Caco-2 (cell line): ENCODE results near the gene C1orf141. TPM values are rescaled to one million over a fixed set of nuclear protein-coding genes. Genes with fewer than 3 reads are reported as not detected.

Source experiments
- BruUV-seq: library from RNA; stranded (reverse); fragments of 400-500 nt; replicated peaks from 2 replicates; lab custom pipeline; 2021; lab: Mats Ljungman, UMichigan
- CTCF ChIA-PET: fragments of 300-600 bp; sonication (Branson Sonifier 250); formaldehyde crosslinking; loops from one replicate; lab custom pipeline; 2022; ENCODE audit warnings: antibody characterized with exemption; lab: Charles Lee
- POLR2A ChIA-PET: fragments of 300-600 bp; sonication (Branson Sonifier 250); formaldehyde crosslinking; loops from one replicate; lab custom pipeline; 2022; ENCODE audit warnings: antibody characterized with exemption; lab: Charles Lee
- DNase-seq, 2 experiments: peaks; one replicate each; pipeline versions ENCODE4 v3.0.0 to v3.0.0-alpha.2; 2020 to 2022
- H3K27me3 ChIP-seq: replicated peaks from 2 replicates; pipeline ENCODE4 v1.6.0; 2011; ENCODE audit warnings: low read length; ENCODE audit not compliant: control insufficient read depth, insufficient read depth
- H3K36me3 ChIP-seq: 2 replicates; pipeline ENCODE4 v1.5.1; 2011; ENCODE audit warnings: low read length; ENCODE audit not compliant: control insufficient read depth, insufficient read depth
- H3K4me1 ChIP-seq: fragments of 250-450 bp; sonication (Bioruptor Pico); 2 replicates; pipeline ENCODE4 v1.5.1; 2020; ENCODE audit warnings: mild to moderate bottlenecking
- H3K4me3 ChIP-seq: 2 replicates; pipeline ENCODE4 v1.5.1; 2011; ENCODE audit warnings: low read depth, mild to moderate bottlenecking, control low read depth, low read length
- H3K9me3 ChIP-seq: fragments of 250-450 bp; sonication (Bioruptor Pico); 2 replicates; pipeline ENCODE4 v1.5.1; 2020; ENCODE audit warnings: mild to moderate bottlenecking, moderate library complexity
- H3K27ac Mint-ChIP-seq: one replicate; pipeline ENCODE4 v1.8.0; 2022; ENCODE audit warnings: mixed read lengths; ENCODE audit not compliant: unreplicated experiment
- H3K27me3 Mint-ChIP-seq: one replicate; pipeline ENCODE4 v1.8.0; 2022; ENCODE audit warnings: mixed read lengths; ENCODE audit not compliant: insufficient read depth, unreplicated experiment
- H3K36me3 Mint-ChIP-seq: one replicate; pipeline ENCODE4 v1.8.0; 2022; ENCODE audit warnings: mild to moderate bottlenecking, mixed read lengths; ENCODE audit not compliant: insufficient read depth, unreplicated experiment
- H3K4me1 Mint-ChIP-seq: one replicate; pipeline ENCODE4 v1.8.0; 2022; ENCODE audit warnings: low read depth, mixed read lengths; ENCODE audit not compliant: unreplicated experiment
- H3K4me3 Mint-ChIP-seq: one replicate; pipeline ENCODE4 v1.8.0; 2022; ENCODE audit warnings: mild to moderate bottlenecking, moderate library complexity, mixed read lengths; ENCODE audit not compliant: unreplicated experiment
- H3K9me3 Mint-ChIP-seq: one replicate; pipeline ENCODE4 v1.8.0; 2022; ENCODE audit warnings: mixed read lengths; ENCODE audit not compliant: unreplicated experiment
- intact Hi-C: fragments of 100-400 bp; cut with micrococcal nuclease; formaldehyde crosslinking; loops from one replicate; pipeline ENCODE4 v1.10.0; 2022; ENCODE audit not compliant: unreplicated experiment
- total RNA-seq: library from RNA; stranded (reverse); gene quantifications from 2 replicates; pipeline ENCODE4 v1.2.3, GENCODE V29; 2022
- TF ChIP-seq, protein P1 (sequence below), 2 experiments: fragments of 200-600 bp in 1 of 2; IDR thresholded peaks; 1 replicate in 1 of 2; 2 replicates in 1 of 2; pipeline versions ENCODE4 v1.5.1 to v1.8.0; 2011 to 2022; ENCODE audit warnings: antibody characterized with exemption in 1 of 2, control low read depth in 1 of 2, inconsistent platforms in 1 of 2, low read depth in 1 of 2, low read length in 1 of 2, mild to moderate bottlenecking in 1 of 2, moderate library complexity in 1 of 2; ENCODE audit not compliant: insufficient read depth in 1 of 2, severe bottlenecking in 1 of 2, unreplicated experiment in 1 of 2

The C1orf141 gene
- total RNA-seq, 1 experiment from 2014 or later = not detected

DNA sequence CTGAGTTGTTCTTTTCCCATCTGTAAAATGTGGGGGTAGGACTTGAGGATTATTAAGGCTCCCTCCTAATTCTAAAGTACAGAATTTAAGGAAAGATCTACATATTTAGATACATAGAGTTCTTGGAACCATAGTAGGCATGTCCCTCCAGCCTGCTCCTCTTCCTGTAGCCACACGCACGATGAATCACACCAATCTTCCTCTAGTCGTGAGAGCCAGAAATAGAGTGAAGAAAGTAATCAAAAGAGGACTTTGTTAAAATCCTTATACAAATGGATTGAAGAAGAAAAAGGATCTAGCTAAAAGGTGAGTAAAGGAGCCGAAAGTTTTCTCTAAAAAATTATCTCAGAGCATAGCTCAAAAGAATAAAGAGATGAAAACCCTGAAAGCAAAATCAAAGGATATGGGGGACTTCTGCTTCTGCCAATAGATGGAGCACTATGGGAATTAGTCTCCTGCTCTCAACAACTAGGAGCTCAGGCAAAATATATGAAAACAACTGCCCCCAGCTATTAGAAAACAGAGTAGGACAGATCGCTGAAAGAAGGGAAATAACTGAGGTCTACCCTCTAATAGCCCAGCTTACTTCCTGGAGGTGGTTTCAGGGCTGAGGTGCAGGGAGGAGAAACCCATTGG lies 8.5 kb downstream of the C1orf141 start:
- ChIA-PET CTCF (interaction anchor here (1.3 kb wide), 1 partner anchor 23 kb away, joined by 6 read pairs; no protein-coding TSS in a partner anchor), POLR2A (no interaction called here)
- H3K9me3 Mint-ChIP-seq = no peaks in the 10 kb centered on the region
- Histone ChIP-seq H3K9me3 (peaks cover 2% of the 10 kb centered on the region; the same call in 1 of the 2 replicates), H3K4me1 (peaks cover 13% of the 10 kb centered on the region), H3K4me3 (no peak overlapping the region), H3K27me3 (no peaks in the 10 kb centered on the region), H3K36me3 (no peaks in the 10 kb centered on the region)
- no peak overlapping the region for H3K4me3 Mint-ChIP-seq
- peaks cover 4% of the 10 kb centered on the region for H3K36me3 Mint-ChIP-seq
- intact Hi-C loops = loop anchor here (1.0 kb wide), 1 partner anchor 22 kb away; no protein-coding TSS in a partner anchor
- no TSS peak for BruUV-seq
- H3K4me1 Mint-ChIP-seq = no peaks in the 10 kb centered on the region
- no peaks in the 10 kb centered on the region for H3K27me3 Mint-ChIP-seq
- no peak for DNase-seq
- TF ChIP-seq, protein P1, sequence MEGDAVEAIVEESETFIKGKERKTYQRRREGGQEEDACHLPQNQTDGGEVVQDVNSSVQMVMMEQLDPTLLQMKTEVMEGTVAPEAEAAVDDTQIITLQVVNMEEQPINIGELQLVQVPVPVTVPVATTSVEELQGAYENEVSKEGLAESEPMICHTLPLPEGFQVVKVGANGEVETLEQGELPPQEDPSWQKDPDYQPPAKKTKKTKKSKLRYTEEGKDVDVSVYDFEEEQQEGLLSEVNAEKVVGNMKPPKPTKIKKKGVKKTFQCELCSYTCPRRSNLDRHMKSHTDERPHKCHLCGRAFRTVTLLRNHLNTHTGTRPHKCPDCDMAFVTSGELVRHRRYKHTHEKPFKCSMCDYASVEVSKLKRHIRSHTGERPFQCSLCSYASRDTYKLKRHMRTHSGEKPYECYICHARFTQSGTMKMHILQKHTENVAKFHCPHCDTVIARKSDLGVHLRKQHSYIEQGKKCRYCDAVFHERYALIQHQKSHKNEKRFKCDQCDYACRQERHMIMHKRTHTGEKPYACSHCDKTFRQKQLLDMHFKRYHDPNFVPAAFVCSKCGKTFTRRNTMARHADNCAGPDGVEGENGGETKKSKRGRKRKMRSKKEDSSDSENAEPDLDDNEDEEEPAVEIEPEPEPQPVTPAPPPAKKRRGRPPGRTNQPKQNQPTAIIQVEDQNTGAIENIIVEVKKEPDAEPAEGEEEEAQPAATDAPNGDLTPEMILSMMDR (IDR thresholded peaks at IDR 0.05; ENCODE audit: insufficient read depth in 1 of 2, low read depth in 1 of 2, low read length in 1 of 2, severe bottlenecking in 1 of 2, unreplicated experiment in 1 of 2) = no peak
- no peak overlapping the region for H3K27ac Mint-ChIP-seq

- no peaks in the 10 kb centered on the region for H3K4me1 Mint-ChIP-seq
- H3K36me3 Mint-ChIP-seq = peaks cover 4% of the 10 kb centered on the region
- H3K27ac Mint-ChIP-seq = no peak overlapping the region
- Histone ChIP-seq H3K4me3 (no peak overlapping the region), H3K36me3 (no peaks in the 10 kb centered on the region), H3K4me1 (peaks cover 13% of the 10 kb centered on the region), H3K27me3 (no peaks in the 10 kb centered on the region), H3K9me3 (peaks cover 5% of the 10 kb centered on the region; the same call in 1 of the 2 replicates)
- BruUV-seq = no TSS peak
- H3K4me3 Mint-ChIP-seq = no peak overlapping the region
- CTCF ChIA-PET = no interaction called here
- H3K9me3 Mint-ChIP-seq = no peaks in the 10 kb centered on the region
- TF ChIP-seq, protein P1 (IDR thresholded peaks at IDR 0.05; ENCODE audit: insufficient read depth in 1 of 2, low read depth in 1 of 2, low read length in 1 of 2, severe bottlenecking in 1 of 2, unreplicated experiment in 1 of 2) = no peak
- POLR2A ChIA-PET = no interaction called here
- intact Hi-C loops = no loop called here
- DNase-seq = no peak
- no peaks in the 10 kb centered on the region for H3K27me3 Mint-ChIP-seq
Observed at GRCh38 chr1:67124455-67124854, 10.3 kb downstream of the C1orf141 start.

DNA sequence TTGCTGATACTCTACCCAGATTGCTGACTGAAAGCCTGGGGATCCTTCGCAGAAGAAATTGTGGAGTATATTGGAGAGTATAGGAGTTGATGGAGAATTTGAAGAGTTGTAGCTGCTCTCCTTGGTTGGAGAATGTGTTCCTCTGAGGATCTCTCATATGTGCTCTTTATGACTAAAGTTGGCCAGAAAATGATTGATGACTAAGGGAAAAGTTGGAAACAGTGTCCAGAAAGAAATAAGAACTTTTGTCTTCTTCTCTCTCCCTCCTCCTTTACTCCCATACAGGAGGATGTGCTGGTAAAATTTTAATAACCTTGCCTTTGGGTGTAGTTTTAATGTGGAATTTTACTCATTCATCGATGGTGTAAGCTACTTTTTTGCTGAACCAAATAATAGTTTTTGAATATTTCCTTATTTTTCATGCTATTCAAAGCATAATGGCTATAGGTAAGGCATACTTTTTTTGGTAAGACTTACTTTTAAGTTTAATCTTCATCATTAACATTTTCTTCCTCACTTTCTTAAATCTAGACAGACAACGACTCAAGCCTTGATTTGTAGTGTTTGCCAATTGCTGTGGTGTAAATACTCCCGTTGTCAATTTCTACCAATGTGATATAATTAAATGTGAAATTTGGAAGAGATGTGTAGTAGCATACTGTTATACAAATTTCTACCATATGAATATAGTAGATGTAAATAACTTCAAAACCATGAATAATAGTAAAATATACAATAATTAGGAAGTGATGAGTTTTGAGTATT lies 13.7 kb downstream of the C1orf141 start:
- Histone ChIP-seq H3K27me3 (no peaks in the 10 kb centered on the region), H3K36me3 (no peaks in the 10 kb centered on the region), H3K9me3 (peaks cover 5% of the 10 kb centered on the region; the same call in 1 of the 2 replicates), H3K4me3 (no peak overlapping the region), H3K4me1 (no peaks in the 10 kb centered on the region; the same call in 1 of the 2 replicates)
- BruUV-seq = no TSS peak
- ChIA-PET POLR2A (no interaction called here), CTCF (no interaction called here)
- no peaks in the 10 kb centered on the region for H3K27me3 Mint-ChIP-seq
- H3K27ac Mint-ChIP-seq = no peak overlapping the region
- intact Hi-C loops = no loop called here
- H3K36me3 Mint-ChIP-seq = peaks cover under 1% of the 10 kb centered on the region
- TF ChIP-seq, protein P1 (IDR thresholded peaks at IDR 0.05; ENCODE audit: insufficient read depth in 1 of 2, low read depth in 1 of 2, low read length in 1 of 2, severe bottlenecking in 1 of 2, unreplicated experiment in 1 of 2) = no peak
- H3K4me3 Mint-ChIP-seq = no peak overlapping the region
- H3K4me1 Mint-ChIP-seq = no peaks in the 10 kb centered on the region
- no peak for DNase-seq
- no peaks in the 10 kb centered on the region for H3K9me3 Mint-ChIP-seq
